D721Med (cell line): Measurements from ENCODE around the gene RSU1.
A peak's percentile ranks its signal among the peaks of the same experiment; 100 is the strongest.

Experiments used
- DNase-seq: peaks from one replicate; pipeline ENCODE4 v3.0.0; 2011; ENCODE audit warnings: low spot score; ENCODE audit not compliant: insufficient read length
- FAIRE-seq: peaks from 2 replicates; lab custom pipeline; 2011; peaks lifted over from hg19 to GRCh38; lab: Jason Lieb, UNC
- TF ChIP-seq, protein P1 (sequence below): IDR thresholded peaks from 2 replicates; pipeline ENCODE4 v1.5.1; 2012; ENCODE audit warnings: mild to moderate bottlenecking, control low read depth; ENCODE audit not compliant: insufficient read depth; ENCODE audit errors: missing control alignments

RSU1 gene

DNA sequence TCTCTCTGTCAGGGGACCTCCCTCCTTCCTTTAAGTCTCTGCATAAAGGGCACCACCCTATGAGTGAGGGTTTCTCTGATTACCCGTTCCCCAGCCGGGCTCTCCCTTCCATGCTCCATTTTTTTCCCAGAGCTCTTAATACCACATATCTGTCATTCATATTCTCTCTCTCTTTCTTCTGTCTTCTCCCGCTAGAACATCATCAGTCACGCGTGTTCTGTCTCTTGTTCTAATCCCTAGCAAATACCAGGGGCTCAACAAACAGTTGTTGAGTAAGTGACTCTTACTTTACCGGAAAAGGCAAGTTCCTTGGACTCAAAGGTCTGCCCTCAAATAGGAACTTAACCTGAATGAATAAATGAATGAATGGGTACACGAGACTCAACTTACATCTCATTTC is 68.5 kb downstream of the RSU1 start:
- TF ChIP-seq, protein P1, sequence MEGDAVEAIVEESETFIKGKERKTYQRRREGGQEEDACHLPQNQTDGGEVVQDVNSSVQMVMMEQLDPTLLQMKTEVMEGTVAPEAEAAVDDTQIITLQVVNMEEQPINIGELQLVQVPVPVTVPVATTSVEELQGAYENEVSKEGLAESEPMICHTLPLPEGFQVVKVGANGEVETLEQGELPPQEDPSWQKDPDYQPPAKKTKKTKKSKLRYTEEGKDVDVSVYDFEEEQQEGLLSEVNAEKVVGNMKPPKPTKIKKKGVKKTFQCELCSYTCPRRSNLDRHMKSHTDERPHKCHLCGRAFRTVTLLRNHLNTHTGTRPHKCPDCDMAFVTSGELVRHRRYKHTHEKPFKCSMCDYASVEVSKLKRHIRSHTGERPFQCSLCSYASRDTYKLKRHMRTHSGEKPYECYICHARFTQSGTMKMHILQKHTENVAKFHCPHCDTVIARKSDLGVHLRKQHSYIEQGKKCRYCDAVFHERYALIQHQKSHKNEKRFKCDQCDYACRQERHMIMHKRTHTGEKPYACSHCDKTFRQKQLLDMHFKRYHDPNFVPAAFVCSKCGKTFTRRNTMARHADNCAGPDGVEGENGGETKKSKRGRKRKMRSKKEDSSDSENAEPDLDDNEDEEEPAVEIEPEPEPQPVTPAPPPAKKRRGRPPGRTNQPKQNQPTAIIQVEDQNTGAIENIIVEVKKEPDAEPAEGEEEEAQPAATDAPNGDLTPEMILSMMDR, result no peak
- DNase-seq, result no peak
- no peak for FAIRE-seq

DNA sequence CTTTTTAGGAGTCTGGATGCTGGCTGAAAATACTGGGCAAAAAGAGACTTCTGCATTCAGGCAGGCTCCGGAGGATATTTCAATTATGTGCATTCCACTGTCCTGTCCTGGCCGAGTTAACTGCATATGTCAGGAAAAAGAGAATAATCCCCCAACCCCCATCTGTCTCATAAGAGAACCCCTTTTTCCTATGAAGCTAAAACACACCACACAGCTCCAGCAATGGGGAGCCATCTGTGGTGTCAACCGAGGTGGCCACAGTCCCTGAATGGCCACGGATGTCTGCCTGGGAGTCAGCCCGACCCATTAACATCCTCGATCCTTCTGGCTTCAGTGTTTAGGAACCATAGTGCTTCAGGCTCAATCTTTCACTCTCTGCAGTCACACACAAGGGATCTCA is 70.4 kb downstream of the RSU1 start:
- FAIRE-seq, result no peak
- TF ChIP-seq, protein P1, result no peak
- DNase-seq, result no peak

DNA sequence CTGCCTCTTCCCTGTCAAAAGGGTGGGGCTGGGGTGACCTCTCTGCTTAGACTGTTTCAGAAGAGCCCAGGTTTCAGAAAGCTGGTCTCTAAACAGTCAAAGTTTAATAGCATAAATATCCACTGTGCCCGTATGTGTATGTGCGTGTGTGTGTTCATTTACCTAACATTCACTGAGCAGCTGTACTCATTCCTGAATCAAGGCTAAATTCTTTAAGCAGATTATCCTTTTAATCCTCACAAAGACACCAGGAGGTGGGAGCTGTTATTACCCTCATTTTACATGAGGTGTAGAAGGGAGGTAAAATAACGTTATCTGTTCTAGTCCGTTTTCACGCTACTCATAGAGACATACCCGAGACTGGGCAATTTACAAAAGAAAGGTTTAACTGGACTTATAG is 72.2 kb downstream of the RSU1 start:
- DNase-seq (no peak), FAIRE-seq (peak; percentile 98)
- TF ChIP-seq, protein P1, result no peak

DNA sequence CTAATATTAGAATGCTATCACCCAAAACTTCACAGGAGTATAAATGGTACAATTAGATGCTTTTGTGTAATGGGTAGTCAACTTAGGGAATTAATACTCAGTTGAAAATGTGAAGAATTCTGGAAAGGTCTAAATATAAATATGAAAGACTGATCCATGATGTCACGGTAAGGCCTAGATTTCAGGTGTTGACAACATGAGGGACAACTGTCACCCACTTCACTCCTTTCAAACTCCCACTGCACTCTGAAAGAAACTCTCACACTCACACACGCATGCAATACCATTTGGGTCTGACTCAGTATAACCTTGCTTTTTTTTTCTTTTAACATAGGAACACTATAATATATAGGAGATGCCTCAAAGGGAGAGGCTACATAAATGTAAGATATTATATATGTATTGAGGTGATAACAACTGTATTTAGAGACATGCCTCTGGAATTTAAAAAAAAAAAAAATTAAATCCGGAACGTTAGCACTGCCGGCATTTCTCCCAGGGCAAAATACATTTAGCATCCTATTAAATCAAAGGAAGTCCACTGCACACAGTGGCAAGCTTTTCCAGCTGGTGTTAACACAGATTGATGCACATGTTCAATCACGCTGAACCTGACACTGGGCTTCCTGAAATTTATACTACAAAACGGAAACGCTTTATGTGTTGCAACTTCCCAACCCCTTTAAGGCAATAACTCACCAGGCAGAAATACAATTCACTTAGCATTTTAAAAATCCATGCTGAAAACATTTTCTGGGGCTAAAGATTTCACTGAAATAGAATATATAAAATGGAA is 74.9 kb downstream of the RSU1 start:
- DNase-seq, result no peak
- FAIRE-seq, result no peak
- TF ChIP-seq, protein P1, result no peak

DNA sequence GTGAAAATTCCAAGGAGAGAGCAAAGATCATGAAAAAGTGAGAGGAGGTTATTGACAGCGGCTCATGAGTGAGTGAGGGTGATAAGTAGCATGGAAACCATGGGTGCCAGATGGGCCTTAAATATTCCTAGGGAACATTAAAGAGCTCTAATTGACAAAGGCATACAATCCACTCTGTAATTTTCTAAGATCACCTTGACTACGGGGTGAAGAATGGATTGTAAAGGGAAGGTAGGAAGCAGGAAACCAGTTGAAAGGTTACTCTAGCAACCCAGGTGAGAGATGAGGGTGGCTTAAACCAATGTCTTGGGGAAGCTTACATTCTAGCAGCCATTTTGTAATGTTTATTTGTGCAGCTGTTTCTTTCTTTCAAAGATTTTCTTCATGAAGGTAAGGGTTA is 75.7 kb downstream of the RSU1 start:
- TF ChIP-seq, protein P1, result no peak
- no peak for DNase-seq
- FAIRE-seq, result no peak

DNA sequence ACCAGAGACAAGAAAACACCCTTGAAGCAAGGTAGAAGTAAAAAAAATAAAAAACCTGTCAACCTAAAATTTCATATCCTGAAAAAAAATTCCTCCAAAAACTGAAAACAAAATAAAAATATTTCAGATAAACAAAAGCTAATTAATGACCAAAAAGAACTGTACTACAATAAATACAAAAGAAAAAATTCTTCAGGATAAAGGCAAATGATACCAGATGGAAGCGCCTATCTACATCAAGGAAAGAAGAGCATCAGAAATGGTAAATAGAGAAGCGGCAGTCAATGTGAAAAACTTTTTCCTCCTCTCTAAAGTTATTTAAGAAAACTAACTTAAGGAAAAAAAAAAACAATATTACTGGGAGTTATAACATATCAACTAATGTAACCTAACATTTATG is 79.8 kb downstream of the RSU1 start:
- no peak for DNase-seq
- TF ChIP-seq, protein P1, result no peak
- FAIRE-seq, result no peak

DNA sequence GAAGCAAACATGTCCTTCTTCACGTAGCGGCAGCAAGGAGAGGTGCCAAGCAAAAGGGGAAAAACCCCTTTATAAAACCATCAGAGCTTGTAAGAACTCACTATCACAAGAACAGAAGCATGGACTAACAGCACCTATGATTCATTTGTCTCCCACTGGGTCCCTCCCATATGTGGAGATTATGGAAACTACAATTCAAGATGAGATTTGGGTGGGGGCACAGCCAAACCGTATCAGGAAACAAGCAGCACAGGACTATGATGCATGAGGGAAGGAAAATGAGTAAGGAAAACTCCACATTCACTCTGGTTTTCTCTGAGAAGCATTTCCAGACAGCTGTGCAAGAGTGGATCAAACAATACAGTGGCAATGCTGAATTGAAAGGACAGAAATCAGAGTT is 81.6 kb downstream of the RSU1 start:
- DNase-seq (no peak), FAIRE-seq (no peak)
- TF ChIP-seq, protein P1, result no peak
